HepG2 (cell line): ENCODE measurements around the gene MAIP1. TPM values are rescaled to one million over a fixed set of nuclear protein-coding genes. Genes with fewer than 3 reads are reported as not detected.
A peak's percentile ranks its signal among the peaks of the same experiment; 100 is the strongest.

Experiments
- CREBL2 ChIP-seq: sonication (generic); formaldehyde crosslinking; IDR thresholded peaks from 2 replicates; pipeline ENCODE4 v1.8.1; 2023; ENCODE audit warnings: missing genetic modification reagents, mild to moderate bottlenecking, borderline replicate concordance
- HCFC1 ChIP-seq: fragments of 150-350 bp; IDR thresholded peaks from 2 replicates; pipeline ENCODE4 v1.6.1; 2014; ENCODE audit warnings: low read depth, low read length
- HINFP ChIP-seq: sonication (generic); formaldehyde crosslinking; IDR thresholded peaks from 2 replicates; pipeline ENCODE4 v1.4.0; 2020; ENCODE audit warnings: low read depth, mild to moderate bottlenecking, missing genetic modification reagents
- HOXA3 ChIP-seq: sonication (generic); formaldehyde crosslinking; IDR thresholded peaks from 2 replicates; pipeline ENCODE4 v1.5.0; 2020; ENCODE audit warnings: missing genetic modification reagents
- SKIL ChIP-seq: sonication (generic); formaldehyde crosslinking; IDR thresholded peaks from 2 replicates; pipeline ENCODE4 v1.8.0; 2022; ENCODE audit warnings: missing genetic modification reagents, mild to moderate bottlenecking, moderate library complexity, borderline replicate concordance
- SP5 ChIP-seq: IDR thresholded peaks from 2 replicates; pipeline ENCODE4 v1.6.1; 2016; ENCODE audit warnings: low read depth, borderline replicate concordance
- TAF1 ChIP-seq: sonication (generic); formaldehyde crosslinking; IDR thresholded peaks from 2 replicates; pipeline ENCODE4 v1.4.0; 2020; ENCODE audit warnings: missing genetic modification reagents
- TBX2 ChIP-seq: sonication (generic); formaldehyde crosslinking; IDR thresholded peaks from 2 replicates; pipeline ENCODE4 v1.5.0; 2020; ENCODE audit warnings: missing genetic modification reagents, mild to moderate bottlenecking, borderline replicate concordance
- TGIF2 ChIP-seq: IDR thresholded peaks from 2 replicates; pipeline ENCODE4 v1.6.1; 2016; ENCODE audit warnings: control low read depth, missing compliant biosample characterization
- WIZ ChIP-seq: sonication (generic); formaldehyde crosslinking; IDR thresholded peaks from 2 replicates; pipeline ENCODE4 v1.5.1; 2020; ENCODE audit warnings: mild to moderate bottlenecking, missing genetic modification reagents
- ZFP37 ChIP-seq: sonication (generic); formaldehyde crosslinking; IDR thresholded peaks from 2 replicates; pipeline ENCODE4 v1.4.0; 2020; ENCODE audit warnings: missing genetic modification reagents, borderline replicate concordance
- ZNF18 ChIP-seq: sonication (generic); formaldehyde crosslinking; IDR thresholded peaks from 2 replicates; pipeline ENCODE4 v1.8.0; 2022; ENCODE audit warnings: mild to moderate bottlenecking, missing genetic modification reagents; ENCODE audit not compliant: insufficient replicate concordance
- ZNF282 ChIP-seq: fragments of 450-650 bp; IDR thresholded peaks from 2 replicates; pipeline ENCODE4 v1.6.1; 2018; ENCODE audit not compliant: partially characterized antibody
- ZNF574 ChIP-seq: sonication (generic); formaldehyde crosslinking; IDR thresholded peaks from 2 replicates; pipeline ENCODE4 v1.4.0; 2020; ENCODE audit warnings: missing genetic modification reagents
- ZNF576 ChIP-seq: sonication (generic); formaldehyde crosslinking; IDR thresholded peaks from 2 replicates; pipeline ENCODE4 v1.4.0; 2020; ENCODE audit warnings: mild to moderate bottlenecking, missing genetic modification reagents
- ZNF580 ChIP-seq: IDR thresholded peaks from 2 replicates; pipeline ENCODE4 v1.6.1; 2016; ENCODE audit warnings: low read depth, borderline replicate concordance
- ZNF713 ChIP-seq: sonication (generic); formaldehyde crosslinking; IDR thresholded peaks from 2 replicates; pipeline ENCODE4 v1.4.0; 2020; ENCODE audit warnings: mild to moderate bottlenecking, missing genetic modification reagents
- ZNF737 ChIP-seq: sonication (generic); formaldehyde crosslinking; IDR thresholded peaks from 2 replicates; pipeline ENCODE4 v1.5.0; 2020; ENCODE audit warnings: missing genetic modification reagents, mild to moderate bottlenecking, borderline replicate concordance
- ZNF780A ChIP-seq: sonication (generic); formaldehyde crosslinking; IDR thresholded peaks from 2 replicates; pipeline ENCODE4 v1.8.0; 2022; ENCODE audit warnings: mild to moderate bottlenecking, missing genetic modification reagents, moderate library complexity
- polyA plus RNA-seq, 8 experiments: library from polyadenylated mRNA; depleted of rRNA in 3 of 8; stranded (reverse) in 7 of 8; unstranded in 1 of 8; fragments of >200 nt; fragmentation: Illumina TruSeq in 4 of 8; extraction: Trizol in 4 of 8; gene quantifications; 2 replicates each; pipeline versions ENCODE4 v1.2.1 to v1.2.3, GENCODE V29; 2011 to 2016; ENCODE audit warnings: low read depth in 4 of 8, missing spikeins in 1 of 8, mixed read lengths in 1 of 8; ENCODE audit not compliant: insufficient read depth in 1 of 8
- total RNA-seq, 5 experiments: library from RNA; depleted of rRNA; stranded (reverse); fragments of >200 nt; fragmentation: Illumina TruSeq; extraction: Trizol; gene quantifications; 2 replicates each; pipeline ENCODE4 v1.2.3, GENCODE V29; 2016; ENCODE audit warnings: low read depth in 1 of 5

The MAIP1 gene
- total and polyA plus RNA-seq, 2 of the 13 experiments (the other 11 are each of a cell fraction or from before 2014, with no cell fraction given) = 22.3 to 72.9 TPM

- peak; percentile 76 for TF ChIP-seq ZNF574 (CRISPR knock-in tag)
- TF ChIP-seq SP5 = no peak
- TF ChIP-seq ZNF713 (CRISPR knock-in tag) = peak; percentile 41; the same call in 1 of the 2 replicates
- TF ChIP-seq CREBL2 (CRISPR knock-in tag) = peak; percentile 87
- TF ChIP-seq ZNF18 = peak; percentile 53
- peak; percentile 99 for TF ChIP-seq TGIF2
- no peak for TF ChIP-seq ZFP37 (CRISPR knock-in tag)
- TF ChIP-seq SKIL (CRISPR knock-in tag) = no peak; the same call in 1 of the 2 replicates
- 0 out of 2 replicates have a peak, but pooled peaks have one; percentile 61 for TF ChIP-seq ZNF780A (CRISPR knock-in tag)
- TF ChIP-seq HINFP = peak; percentile 92; the same call in 1 of the 2 replicates
- TF ChIP-seq WIZ = peak; percentile 79; the same call in 1 of the 2 replicates
- peak; percentile 93 for TF ChIP-seq TBX2
- no peak for TF ChIP-seq ZNF282
- peak; percentile 65; the same call in 1 of the 2 replicates for TF ChIP-seq ZNF737 (CRISPR knock-in tag)
- TF ChIP-seq ZNF576 (CRISPR knock-in tag) = peak; percentile 83; the same call in 1 of the 2 replicates
- TF ChIP-seq HCFC1 = peak; percentile 40; the same call in 1 of the 2 replicates
- TF ChIP-seq HOXA3 (CRISPR knock-in tag) = peak; percentile 97
- no peak; the same call in 1 of the 2 replicates for TF ChIP-seq ZNF580
- TF ChIP-seq TAF1 = peak; percentile 92
These were observed 44.1 kb upstream of the MAIP1 start, which contains the start of gene C2orf69 (continued) for GRCh38 chr2:199911052-199911876.
